HepG2 (cell line): ENCODE results near the gene TMEM222. TPM values are rescaled to one million over a fixed set of nuclear protein-coding genes. Genes with fewer than 3 reads are reported as not detected.

Experiments used
- ATAC-seq: fragments of 200-7000 bp; cut with Tn5 transposase; 3 replicates; pipeline ENCODE4 v1.9.1; 2020; ENCODE audit warnings: mild to moderate bottlenecking, moderate library complexity
- BruUV-seq: library from RNA; stranded (reverse); fragments of 400-500 nt; replicated peaks from 2 replicates; lab custom pipeline; 2021; lab: Mats Ljungman, UMichigan
- CTCF ChIA-PET: fragments of 300-600 bp; formaldehyde crosslinking; extraction: SDS; loops from one replicate; lab custom pipeline; 2021; ENCODE audit warnings: low total read pairs, inconsistent platforms, low intra/inter-chr PET ratio; lab: Yijun Ruan, JAX
- POLR2A ChIA-PET: fragments of 350-600 bp; sonication (Branson Sonifier 250); formaldehyde crosslinking; loops from one replicate; lab custom pipeline; 2020; ENCODE audit warnings: antibody characterized with exemption, inconsistent platforms; lab: Yijun Ruan, JAX
- DNase-seq: peaks from one replicate; pipeline ENCODE4 v3.0.0-alpha.2; 2015; ENCODE audit warnings: low spot score
- FAIRE-seq: peaks from 3 replicates; lab custom pipeline; 2011; peaks lifted over from hg19 to GRCh38; lab: Jason Lieb, UNC
- H2AFZ ChIP-seq: one replicate; pipeline ENCODE4 v1.6.1; 2011; ENCODE audit warnings: low read length, inconsistent platforms
- H3K27ac ChIP-seq: fragments of 300-600 bp; 3 replicates; pipeline ENCODE4 v1.8.0; 2011; ENCODE audit warnings: mixed run types, mild to moderate bottlenecking, mixed read lengths, low read length, inconsistent platforms; ENCODE audit not compliant: insufficient read depth; ENCODE audit errors: extremely low read length
- H3K27me3 ChIP-seq, 2 experiments: fragments of 200-600 bp in 1 of 2; 2 replicates in 1 of 2; 3 replicates in 1 of 2; pipeline versions ENCODE4 v1.6.0 to v1.8.0; 2011; ENCODE audit warnings: low read length in 2 of 2, mild to moderate bottlenecking in 2 of 2, moderate library complexity in 2 of 2, inconsistent platforms in 1 of 2; ENCODE audit not compliant: insufficient read depth in 2 of 2, control insufficient read depth in 1 of 2
- H3K36me3 ChIP-seq, 2 experiments: fragments of 200-600 bp in 1 of 2; replicated peaks in 1 of 2; 2 replicates in 1 of 2; 3 replicates in 1 of 2; pipeline versions ENCODE4 v1.5.1 to v1.8.0; 2011; ENCODE audit warnings: low read length in 2 of 2, inconsistent platforms in 1 of 2; ENCODE audit not compliant: insufficient read depth in 2 of 2, control insufficient read depth in 1 of 2
- H3K4me1 ChIP-seq: 2 replicates; pipeline ENCODE4 v1.5.1; 2012; ENCODE audit warnings: low read length, inconsistent platforms; ENCODE audit not compliant: insufficient read depth
- H3K4me2 ChIP-seq: 2 replicates; pipeline ENCODE4 v1.6.0; 2011; ENCODE audit warnings: low read depth, low read length, inconsistent platforms
- H3K4me3 ChIP-seq, 3 experiments: fragments of 200-600 bp in 1 of 3; sonication (generic), shearing (Covaris generic) in 1 of 3; replicated peaks in 1 of 3; 2 replicates each; pipeline ENCODE4 v1.5.1; 2011 to 2016; ENCODE audit warnings: low read length in 3 of 3, inconsistent platforms in 2 of 3, low read depth in 2 of 3, mild to moderate bottlenecking in 2 of 3, control low read depth in 1 of 3, mixed read lengths in 1 of 3; ENCODE audit not compliant: insufficient read depth in 1 of 3
- H3K79me2 ChIP-seq: one replicate; pipeline ENCODE4 v1.6.1; 2011; ENCODE audit warnings: low read length, inconsistent platforms; ENCODE audit not compliant: insufficient read depth
- H3K9ac ChIP-seq: 2 replicates; pipeline ENCODE4 v1.6.0; 2011; ENCODE audit warnings: mild to moderate bottlenecking, low read depth, low read length, inconsistent platforms; ENCODE audit not compliant: insufficient read depth
- H3K9me3 ChIP-seq: 2 replicates; pipeline ENCODE4 v1.5.1; 2012; ENCODE audit warnings: mild to moderate bottlenecking, low read length
- H4K20me1 ChIP-seq: 2 replicates; pipeline ENCODE4 v1.6.0; 2011; ENCODE audit warnings: inconsistent platforms, mild to moderate bottlenecking, low read length, moderate library complexity; ENCODE audit not compliant: insufficient read depth
- AGO2 ChIP-seq: fragments of 200-400 bp; formaldehyde crosslinking; optimal IDR thresholded peaks from 2 replicates; pipeline ENCODE3; 2017; ENCODE audit warnings: mild to moderate bottlenecking, low read depth, low read length, moderate library complexity
- DZIP1 ChIP-seq: sonication (generic); formaldehyde crosslinking; IDR thresholded peaks from 2 replicates; pipeline ENCODE4 v1.5.0; 2020; ENCODE audit warnings: mild to moderate bottlenecking, missing genetic modification reagents
- FOXA3 ChIP-seq: IDR thresholded peaks from 2 replicates; pipeline ENCODE4 v1.6.1; 2016; ENCODE audit warnings: missing genetic modification reagents, missing compliant biosample characterization
- HNF1B ChIP-seq: sonication (generic); formaldehyde crosslinking; IDR thresholded peaks from 2 replicates; pipeline ENCODE4 v1.5.1; 2020; ENCODE audit warnings: mild to moderate bottlenecking, moderate library complexity, missing genetic modification reagents
- NKX3-1 ChIP-seq: sonication (generic); formaldehyde crosslinking; IDR thresholded peaks from 2 replicates; pipeline ENCODE4 v1.5.0; 2020; ENCODE audit warnings: missing genetic modification reagents
- NPAS2 ChIP-seq: sonication (generic); formaldehyde crosslinking; IDR thresholded peaks from 2 replicates; pipeline ENCODE4 v1.8.0; 2022; ENCODE audit warnings: mild to moderate bottlenecking, missing genetic modification reagents, borderline replicate concordance
- NR2F2 ChIP-seq: IDR thresholded peaks from 2 replicates; pipeline ENCODE4 v1.6.1; 2012; ENCODE audit warnings: low read depth, inconsistent platforms, borderline replicate concordance
- NR3C1 ChIP-seq: sonication (generic); formaldehyde crosslinking; IDR thresholded peaks from 2 replicates; pipeline ENCODE4 v1.4.0; 2020; ENCODE audit warnings: missing genetic modification reagents
- RFXANK ChIP-seq: IDR thresholded peaks from 2 replicates; pipeline ENCODE4 v1.6.1; 2016
- YEATS2 ChIP-seq: sonication (generic); formaldehyde crosslinking; IDR thresholded peaks from 2 replicates; pipeline ENCODE4 v1.4.0; 2020; ENCODE audit warnings: missing genetic modification reagents, borderline replicate concordance
- ZFP82 ChIP-seq: sonication (generic); formaldehyde crosslinking; IDR thresholded peaks from 2 replicates; pipeline ENCODE4 v1.5.1; 2020; ENCODE audit warnings: mild to moderate bottlenecking, missing genetic modification reagents, borderline replicate concordance
- ZFYVE20 ChIP-seq: sonication (generic); formaldehyde crosslinking; IDR thresholded peaks from 2 replicates; pipeline ENCODE4 v1.8.0; 2023; ENCODE audit warnings: low read depth, mild to moderate bottlenecking, moderate library complexity, missing genetic modification reagents, borderline replicate concordance
- ZNF282 ChIP-seq: fragments of 450-650 bp; IDR thresholded peaks from 2 replicates; pipeline ENCODE4 v1.6.1; 2018; ENCODE audit not compliant: partially characterized antibody
- ZNF704 ChIP-seq: sonication (generic); formaldehyde crosslinking; IDR thresholded peaks from 2 replicates; pipeline ENCODE4 v1.8.1; 2023; ENCODE audit warnings: mild to moderate bottlenecking, inconsistent platforms, moderate library complexity, missing genetic modification reagents, borderline replicate concordance
- WGBS: methylation state at CpG from one replicate; pipeline ENCODE4 v1.1.6; 2017; ENCODE audit warnings: low lambda C conversion rate; 5-methylcytosine and 5-hydroxymethylcytosine counted together
- in situ Hi-C: cut with HindIII; loops from 2 replicates; pipeline ENCODE4 v1.10.0; 2017; ENCODE audit warnings: low pct_unique_long_range_greater_than_20kb; ENCODE audit not compliant: extremely low pct_ligation_motif_present
- intact Hi-C: fragments of 100-400 bp; cut with micrococcal nuclease; formaldehyde crosslinking; loops from one replicate; pipeline ENCODE4 v1.10.0; 2022; ENCODE audit not compliant: unreplicated experiment
- polyA plus RNA-seq, 8 experiments: library from polyadenylated mRNA; depleted of rRNA in 3 of 8; stranded (reverse) in 7 of 8; unstranded in 1 of 8; fragments of >200 nt; fragmentation: Illumina TruSeq in 4 of 8; extraction: Trizol in 4 of 8; gene quantifications; 2 replicates each; pipeline versions ENCODE4 v1.2.1 to v1.2.3, GENCODE V29; 2011 to 2016; ENCODE audit warnings: low read depth in 4 of 8, missing spikeins in 1 of 8, mixed read lengths in 1 of 8; ENCODE audit not compliant: insufficient read depth in 1 of 8
- total RNA-seq, 5 experiments: library from RNA; depleted of rRNA; stranded (reverse); fragments of >200 nt; fragmentation: Illumina TruSeq; extraction: Trizol; gene quantifications; 2 replicates each; pipeline ENCODE4 v1.2.3, GENCODE V29; 2016; ENCODE audit warnings: low read depth in 1 of 5

TMEM222 gene
- total and polyA plus RNA-seq, 2 of the 13 experiments (the other 11 are each of a cell fraction or from before 2014, with no cell fraction given), result 22.7 to 29.6 TPM

GRCh38 chr1:27353166-27353565 lies 31.2 kb downstream of the TMEM222 start:
- POLR2A ChIA-PET, result interaction anchor here (4.8 kb wide), 1 partner anchor 11 kb away, joined by 36 read pairs; the partner anchor contains the start of gene SYTL1
- Histone ChIP-seq H2AFZ (no peak overlapping the region), H3K79me2 (no peaks in the 10 kb centered on the region), H3K4me2 (no peak overlapping the region), H3K4me1 (peaks cover 36% of the 10 kb centered on the region), H3K36me3 (0 out of 5 replicates have a peak, but pooled peaks cover 0 to 2% of the 10 kb centered on the region in 2 experiments), H3K9ac (no peak overlapping the region)
- no TSS peak for BruUV-seq
- ATAC-seq (no peak), DNase-seq (no peak), FAIRE-seq (no peak)
- in situ Hi-C loops (no loop called here), intact Hi-C loops (no loop called here)
- TF ChIP-seq AGO2 (peak; percentile 43), DZIP1 (CRISPR knock-in tag) (no peak)
- TF ChIP-seq, all 625 proteins: peak for 1
- CTCF ChIA-PET, result no interaction called here
- no peaks in the 10 kb centered on the region for H4K20me1 ChIP-seq
- H3K27ac ChIP-seq, result no peak overlapping the region
- H3K4me3 ChIP-seq, result no peak overlapping the region
- H3K9me3 ChIP-seq, result no peaks in the 10 kb centered on the region
- WGBS, result 96% methylated on average over 3 of the region's 13 CpGs
- no peaks in the 10 kb centered on the region for H3K27me3 ChIP-seq

GRCh38 chr1:27353629-27354028 lies 31.7 kb downstream of the TMEM222 start:
- Histone ChIP-seq H3K27ac (no peak overlapping the region), H3K9me3 (no peaks in the 10 kb centered on the region), H4K20me1 (no peaks in the 10 kb centered on the region), H3K27me3 (no peaks in the 10 kb centered on the region)
- intact Hi-C loops, result no loop called here
- CTCF ChIA-PET, result no interaction called here
- POLR2A ChIA-PET, result interaction anchor here (0.7 to 4.8 kb wide), 3 partner anchors 11 to 1588 kb away, joined by 4 to 36 read pairs (median 4); partner anchors contain the start of gene SYTL1
- no TSS peak for BruUV-seq
- TF ChIP-seq NPAS2 (CRISPR knock-in tag), result no peak
- no peak for TF ChIP-seq FOXA3 (CRISPR knock-in tag)
- TF ChIP-seq NR2F2, result no peak
- TF ChIP-seq ZNF282, result no peak
- no peak for TF ChIP-seq ZNF704 (CRISPR knock-in tag)
- no peak for TF ChIP-seq NKX3-1
- no peak for TF ChIP-seq NR3C1 (CRISPR knock-in tag)
- TF ChIP-seq RFXANK (CRISPR knock-in tag), result no peak
- no peak for TF ChIP-seq HNF1B (CRISPR knock-in tag)
- no peak for TF ChIP-seq ZFYVE20
- no peak for TF ChIP-seq ZFP82 (CRISPR knock-in tag)
- no peak for TF ChIP-seq YEATS2 (CRISPR knock-in tag)
- TF ChIP-seq, all 625 proteins: peak for 0
- ATAC-seq (no peak), FAIRE-seq (no peak), DNase-seq (no peak)
- Histone ChIP-seq H3K79me2 (no peaks in the 10 kb centered on the region), H3K9ac (no peak overlapping the region), H2AFZ (no peak overlapping the region), H3K4me1 (peaks cover 36% of the 10 kb centered on the region), H3K4me2 (no peak overlapping the region), H3K36me3 (0 out of 5 replicates have a peak, but pooled peaks cover 0 to 2% of the 10 kb centered on the region in 2 experiments), H3K4me3 (no peak overlapping the region)
- 94% methylated on average over 2 of the region's 3 CpGs for WGBS
- in situ Hi-C loops, result no loop called here
